ENCODE data around the gene PRKAG2. TPM values are rescaled to one million over a fixed set of nuclear protein-coding genes. Genes with fewer than 3 reads are reported as not detected.

The PRKAG2 gene
- total and polyA plus RNA-seq, 2 of the 13 experiments (the other 11 are each of a cell fraction or from before 2014, with no cell fraction given), result 0.90 to 1.3 TPM

DNA sequence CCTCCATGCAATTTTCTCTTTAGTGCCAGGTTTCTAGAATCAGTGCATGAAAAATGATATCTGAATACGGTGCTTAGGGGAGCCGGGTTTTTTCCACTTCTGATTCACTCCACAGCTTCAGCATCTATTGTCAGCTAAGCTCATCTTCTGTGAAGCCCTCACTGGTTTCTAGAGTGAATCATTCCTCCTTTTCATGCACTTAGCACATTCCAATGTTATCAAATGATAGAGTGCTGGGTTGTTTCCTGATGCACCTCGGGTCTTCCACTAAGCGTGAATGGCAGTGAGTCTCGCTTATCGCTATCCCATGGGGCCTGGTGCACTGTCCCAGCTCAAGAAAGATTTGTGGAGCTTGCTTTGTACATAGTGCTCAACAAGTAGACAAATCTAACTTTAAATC lies 186.3 kb downstream of the PRKAG2 start (continued):
- no peak for TF ChIP-seq ZNF737 (CRISPR knock-in tag; IDR thresholded peaks at IDR 0.05; ENCODE audit: borderline replicate concordance)
- TF ChIP-seq, protein P1, sequence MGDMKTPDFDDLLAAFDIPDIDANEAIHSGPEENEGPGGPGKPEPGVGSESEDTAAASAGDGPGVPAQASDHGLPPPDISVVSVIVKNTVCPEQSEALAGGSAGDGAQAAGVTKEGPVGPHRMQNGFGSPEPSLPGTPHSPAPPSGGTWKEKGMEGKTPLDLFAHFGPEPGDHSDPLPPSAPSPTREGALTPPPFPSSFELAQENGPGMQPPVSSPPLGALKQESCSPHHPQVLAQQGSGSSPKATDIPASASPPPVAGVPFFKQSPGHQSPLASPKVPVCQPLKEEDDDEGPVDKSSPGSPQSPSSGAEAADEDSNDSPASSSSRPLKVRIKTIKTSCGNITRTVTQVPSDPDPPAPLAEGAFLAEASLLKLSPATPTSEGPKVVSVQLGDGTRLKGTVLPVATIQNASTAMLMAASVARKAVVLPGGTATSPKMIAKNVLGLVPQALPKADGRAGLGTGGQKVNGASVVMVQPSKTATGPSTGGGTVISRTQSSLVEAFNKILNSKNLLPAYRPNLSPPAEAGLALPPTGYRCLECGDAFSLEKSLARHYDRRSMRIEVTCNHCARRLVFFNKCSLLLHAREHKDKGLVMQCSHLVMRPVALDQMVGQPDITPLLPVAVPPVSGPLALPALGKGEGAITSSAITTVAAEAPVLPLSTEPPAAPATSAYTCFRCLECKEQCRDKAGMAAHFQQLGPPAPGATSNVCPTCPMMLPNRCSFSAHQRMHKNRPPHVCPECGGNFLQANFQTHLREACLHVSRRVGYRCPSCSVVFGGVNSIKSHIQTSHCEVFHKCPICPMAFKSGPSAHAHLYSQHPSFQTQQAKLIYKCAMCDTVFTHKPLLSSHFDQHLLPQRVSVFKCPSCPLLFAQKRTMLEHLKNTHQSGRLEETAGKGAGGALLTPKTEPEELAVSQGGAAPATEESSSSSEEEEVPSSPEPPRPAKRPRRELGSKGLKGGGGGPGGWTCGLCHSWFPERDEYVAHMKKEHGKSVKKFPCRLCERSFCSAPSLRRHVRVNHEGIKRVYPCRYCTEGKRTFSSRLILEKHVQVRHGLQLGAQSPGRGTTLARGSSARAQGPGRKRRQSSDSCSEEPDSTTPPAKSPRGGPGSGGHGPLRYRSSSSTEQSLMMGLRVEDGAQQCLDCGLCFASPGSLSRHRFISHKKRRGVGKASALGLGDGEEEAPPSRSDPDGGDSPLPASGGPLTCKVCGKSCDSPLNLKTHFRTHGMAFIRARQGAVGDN (CRISPR knock-in tag; IDR thresholded peaks at IDR 0.05), result no peak

DNA sequence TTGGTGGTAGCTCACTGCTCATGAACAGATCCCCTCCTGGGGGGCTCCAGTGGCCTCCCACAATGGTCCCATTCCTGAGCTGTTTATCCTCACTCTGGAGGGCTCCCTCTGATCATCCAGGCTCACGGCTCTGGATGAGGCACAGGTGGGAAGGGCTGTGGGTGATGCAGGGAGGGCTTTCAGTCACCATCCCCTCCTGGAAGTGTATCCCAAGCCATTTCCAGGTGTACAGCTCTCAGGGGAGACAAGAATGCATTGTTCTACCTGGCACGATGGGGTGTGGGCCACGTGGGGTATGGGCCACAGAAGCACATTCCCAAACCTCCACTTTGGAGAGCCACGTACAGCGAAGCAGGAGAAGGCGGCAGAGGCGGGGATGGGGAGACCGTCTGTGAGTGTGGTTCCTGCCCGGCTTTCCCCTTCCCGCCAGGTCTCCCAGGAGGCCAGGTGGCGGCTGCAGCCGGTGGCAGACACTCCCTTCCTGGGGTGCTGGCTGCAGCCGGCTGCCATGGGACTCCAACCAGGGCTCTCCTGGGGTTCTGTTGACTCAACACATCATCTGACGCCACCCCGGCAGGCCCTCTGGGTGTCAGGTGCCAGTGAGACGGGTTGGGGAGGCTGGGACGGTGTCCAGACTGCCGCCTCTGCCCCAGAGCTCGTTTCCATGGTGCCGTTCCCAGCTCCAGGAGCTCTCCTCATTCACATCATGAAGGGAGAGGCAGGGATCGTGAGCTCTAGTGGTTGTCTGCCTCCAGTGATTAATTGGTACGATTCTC lies 187.5 kb downstream of the PRKAG2 start:
- H3K9me3 ChIP-seq (ENCODE audit: low read length), result no peaks in the 10 kb centered on the region
- H3K79me2 ChIP-seq (ENCODE audit: insufficient read depth, low read length), result no peaks in the 10 kb centered on the region
- ChIA-PET POLR2A (no interaction called here), CTCF (ENCODE audit: low intra/inter-chr PET ratio, low total read pairs) (no interaction called here)
- DNase-seq (ENCODE audit: low spot score), result no peak
- in situ Hi-C loops (cut with HindIII; ENCODE audit: extremely low pct_ligation_motif_present, low pct_unique_long_range_greater_than_20kb) (no loop called here), intact Hi-C loops (cut with micrococcal nuclease; ENCODE audit: unreplicated experiment) (no loop called here)
- peaks cover 12% of the 10 kb centered on the region for H3K4me1 ChIP-seq (ENCODE audit: insufficient read depth, low read length)
- ATAC-seq, result no peak
- no peak overlapping the region for H2AFZ ChIP-seq (ENCODE audit: low read length)
- no peaks in the 10 kb centered on the region for H3K36me3 ChIP-seq (replicated peaks in 1 of 2; ENCODE audit: control insufficient read depth in 1 of 2, insufficient read depth in 2 of 2, low read length in 2 of 2)
- BruUV-seq (replicated peaks), result no TSS peak
- H4K20me1 ChIP-seq (ENCODE audit: insufficient read depth, low read length), result no peaks in the 10 kb centered on the region
- H3K9ac ChIP-seq (ENCODE audit: insufficient read depth, low read depth, low read length), result no peak overlapping the region
- WGBS (ENCODE audit: low lambda C conversion rate), result 50% methylated on average over 14 of the region's 22 CpGs
- H3K4me3 ChIP-seq (replicated peaks in 1 of 3; ENCODE audit: insufficient read depth in 1 of 3, low read depth in 2 of 3, low read length in 3 of 3), result no peak overlapping the region
- no peak overlapping the region for H3K4me2 ChIP-seq (ENCODE audit: low read depth, low read length)
- no peak for FAIRE-seq
- H3K27ac ChIP-seq (ENCODE audit: extremely low read length, insufficient read depth, low read length), result no peak overlapping the region
- peaks cover 0 to 11% of the 10 kb centered on the region in 2 experiments; a peak in 1 of 5 replicates for H3K27me3 ChIP-seq (ENCODE audit: control insufficient read depth in 1 of 2, insufficient read depth in 2 of 2, low read length in 2 of 2)
- no peak for TF ChIP-seq NR3C1 (CRISPR knock-in tag; IDR thresholded peaks at IDR 0.05)
- no peak for TF ChIP-seq IKZF4 (CRISPR knock-in tag; IDR thresholded peaks at IDR 0.05; ENCODE audit: borderline replicate concordance, low read depth, not compliant biosample characterization)
- no peak for TF ChIP-seq ATF1 (CRISPR knock-in tag; IDR thresholded peaks at IDR 0.05)
- TF ChIP-seq, protein P2, sequence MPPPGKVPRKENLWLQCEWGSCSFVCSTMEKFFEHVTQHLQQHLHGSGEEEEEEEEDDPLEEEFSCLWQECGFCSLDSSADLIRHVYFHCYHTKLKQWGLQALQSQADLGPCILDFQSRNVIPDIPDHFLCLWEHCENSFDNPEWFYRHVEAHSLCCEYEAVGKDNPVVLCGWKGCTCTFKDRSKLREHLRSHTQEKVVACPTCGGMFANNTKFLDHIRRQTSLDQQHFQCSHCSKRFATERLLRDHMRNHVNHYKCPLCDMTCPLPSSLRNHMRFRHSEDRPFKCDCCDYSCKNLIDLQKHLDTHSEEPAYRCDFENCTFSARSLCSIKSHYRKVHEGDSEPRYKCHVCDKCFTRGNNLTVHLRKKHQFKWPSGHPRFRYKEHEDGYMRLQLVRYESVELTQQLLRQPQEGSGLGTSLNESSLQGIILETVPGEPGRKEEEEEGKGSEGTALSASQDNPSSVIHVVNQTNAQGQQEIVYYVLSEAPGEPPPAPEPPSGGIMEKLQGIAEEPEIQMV (CRISPR knock-in tag; IDR thresholded peaks at IDR 0.05; ENCODE audit: low read depth), result no peak
- TF ChIP-seq THAP11 (CRISPR knock-in tag; IDR thresholded peaks at IDR 0.05), result no peak
- TF ChIP-seq DR1 (CRISPR knock-in tag; IDR thresholded peaks at IDR 0.05), result no peak
- TF ChIP-seq HOXA9 (CRISPR knock-in tag; IDR thresholded peaks at IDR 0.05; ENCODE audit: borderline replicate concordance), result no peak
